ENCODE measurements around the gene MYRIP. TPM values are rescaled to one million over a fixed set of nuclear protein-coding genes. Genes with fewer than 3 reads are reported as not detected.
"Not testable (repeated sequence)": the region's sequence is repeated elsewhere in the genome, so short reads cannot be mapped to it uniquely, and the experiment has no call there.

MYRIP gene
- total RNA-seq, 1 donor from 2014 or later, result not detected

DNA sequence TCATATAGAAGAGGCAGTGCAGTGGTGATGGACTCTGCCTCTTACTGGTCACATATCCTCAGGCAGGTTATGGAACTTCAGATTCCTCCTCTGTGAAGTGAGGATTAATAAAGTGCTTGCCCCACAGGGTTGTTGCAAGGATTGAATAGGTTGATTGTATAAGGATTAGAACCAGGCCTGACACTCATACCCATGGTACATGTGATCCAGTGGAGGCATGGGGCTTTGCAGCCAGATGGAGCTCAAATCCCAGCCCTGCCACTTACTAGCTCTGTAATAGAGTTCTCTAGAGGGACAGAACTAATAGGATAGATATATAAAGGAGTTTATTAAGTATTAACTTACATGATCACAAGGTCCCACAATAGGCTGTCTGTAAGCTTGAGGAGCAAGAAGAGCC lies 315.5 kb downstream of the MYRIP start:
- Mint-ChIP-seq H3K4me1 (ENCODE audit: low read depth) (no peaks in the 10 kb centered on the region), H3K4me3 (no peak overlapping the region), H3K9me3 (no peaks in the 10 kb centered on the region), H3K27ac (no peak overlapping the region), H3K27me3 (ENCODE audit: insufficient read depth) (no peaks in the 10 kb centered on the region), H3K36me3 (ENCODE audit: low read depth) (no peaks in the 10 kb centered on the region)
- intact Hi-C loops (cut with micrococcal nuclease), result no loop called here
- no peak for DNase-seq (ENCODE audit: low spot score)

GRCh38 chr3:40128166-40128565 lies 318.8 kb downstream of the MYRIP start:
- intact Hi-C loops (cut with micrococcal nuclease), result no loop called here
- Mint-ChIP-seq H3K9me3 (no peaks in the 10 kb centered on the region), H3K4me1 (ENCODE audit: low read depth) (no peaks in the 10 kb centered on the region), H3K4me3 (no peak overlapping the region), H3K27ac (no peak overlapping the region), H3K27me3 (ENCODE audit: insufficient read depth) (no peaks in the 10 kb centered on the region), H3K36me3 (ENCODE audit: low read depth) (no peaks in the 10 kb centered on the region)
- no peak for DNase-seq (ENCODE audit: low spot score)

DNA sequence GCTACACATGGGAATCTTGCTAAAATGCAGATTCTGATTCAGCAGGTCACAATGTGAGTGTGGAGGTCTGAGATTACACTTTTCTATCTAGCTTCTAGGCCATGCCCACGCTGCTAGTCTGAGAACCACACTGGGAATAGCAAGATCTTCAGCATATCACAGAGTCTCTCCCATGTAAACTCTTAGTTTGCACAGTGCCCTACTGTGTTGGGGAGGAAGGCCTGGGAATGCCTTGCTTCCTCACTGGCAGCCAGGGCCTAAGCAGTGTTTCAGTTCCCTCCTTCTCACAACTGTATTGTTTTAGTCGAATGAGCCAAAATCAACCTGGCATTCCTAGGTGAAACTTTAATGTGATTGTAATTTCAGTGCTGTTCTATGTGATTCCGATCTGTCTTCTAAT lies 320.1 kb downstream of the MYRIP start:
- Mint-ChIP-seq H3K27me3 (ENCODE audit: insufficient read depth) (no peaks in the 10 kb centered on the region), H3K9me3 (no peaks in the 10 kb centered on the region), H3K36me3 (ENCODE audit: low read depth) (no peaks in the 10 kb centered on the region), H3K27ac (no peak overlapping the region), H3K4me1 (ENCODE audit: low read depth) (no peaks in the 10 kb centered on the region), H3K4me3 (no peak overlapping the region)
- no peak for DNase-seq (ENCODE audit: low spot score)
- intact Hi-C loops (cut with micrococcal nuclease), result no loop called here

GRCh38 chr3:40129981-40130380 lies 320.6 kb downstream of the MYRIP start:
- Mint-ChIP-seq H3K9me3 (no peaks in the 10 kb centered on the region), H3K4me3 (no peak overlapping the region), H3K36me3 (ENCODE audit: low read depth) (no peaks in the 10 kb centered on the region), H3K27ac (no peak overlapping the region), H3K4me1 (ENCODE audit: low read depth) (no peaks in the 10 kb centered on the region), H3K27me3 (ENCODE audit: insufficient read depth) (no peaks in the 10 kb centered on the region)
- intact Hi-C loops (cut with micrococcal nuclease), result no loop called here
- DNase-seq (ENCODE audit: low spot score), result no peak

DNA sequence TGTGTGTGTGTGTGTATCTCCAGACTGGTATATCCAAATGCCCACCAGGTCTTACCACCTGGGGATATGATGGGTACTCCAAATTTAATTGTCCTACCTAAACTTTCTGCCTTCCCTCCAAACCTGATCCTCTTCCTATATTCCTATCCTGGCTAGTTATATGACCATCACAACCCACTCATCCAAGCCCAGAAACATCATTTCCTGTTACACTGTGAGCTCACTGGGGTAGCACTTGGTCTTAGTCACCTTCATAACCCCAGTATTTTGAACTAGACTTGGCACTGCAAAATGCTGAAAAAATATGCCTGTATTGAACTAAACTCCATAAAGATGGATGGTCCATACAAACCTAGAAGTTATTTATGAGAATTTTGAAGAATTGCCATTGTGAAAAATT lies 321.3 kb downstream of the MYRIP start:
- Mint-ChIP-seq H3K9me3 (no peaks in the 10 kb centered on the region), H3K36me3 (ENCODE audit: low read depth) (no peaks in the 10 kb centered on the region), H3K27ac (no peak overlapping the region), H3K27me3 (ENCODE audit: insufficient read depth) (no peaks in the 10 kb centered on the region), H3K4me1 (ENCODE audit: low read depth) (no peaks in the 10 kb centered on the region), H3K4me3 (no peak overlapping the region)
- intact Hi-C loops (cut with micrococcal nuclease), result no loop called here
- no peak for DNase-seq (ENCODE audit: low spot score)

GRCh38 chr3:40133886-40134575 lies 324.6 kb downstream of the MYRIP start:
- intact Hi-C loops (cut with micrococcal nuclease); H3K9me3 Mint-ChIP-seq; H3K27me3 Mint-ChIP-seq (ENCODE audit: insufficient read depth): not testable (repeated sequence)

DNA sequence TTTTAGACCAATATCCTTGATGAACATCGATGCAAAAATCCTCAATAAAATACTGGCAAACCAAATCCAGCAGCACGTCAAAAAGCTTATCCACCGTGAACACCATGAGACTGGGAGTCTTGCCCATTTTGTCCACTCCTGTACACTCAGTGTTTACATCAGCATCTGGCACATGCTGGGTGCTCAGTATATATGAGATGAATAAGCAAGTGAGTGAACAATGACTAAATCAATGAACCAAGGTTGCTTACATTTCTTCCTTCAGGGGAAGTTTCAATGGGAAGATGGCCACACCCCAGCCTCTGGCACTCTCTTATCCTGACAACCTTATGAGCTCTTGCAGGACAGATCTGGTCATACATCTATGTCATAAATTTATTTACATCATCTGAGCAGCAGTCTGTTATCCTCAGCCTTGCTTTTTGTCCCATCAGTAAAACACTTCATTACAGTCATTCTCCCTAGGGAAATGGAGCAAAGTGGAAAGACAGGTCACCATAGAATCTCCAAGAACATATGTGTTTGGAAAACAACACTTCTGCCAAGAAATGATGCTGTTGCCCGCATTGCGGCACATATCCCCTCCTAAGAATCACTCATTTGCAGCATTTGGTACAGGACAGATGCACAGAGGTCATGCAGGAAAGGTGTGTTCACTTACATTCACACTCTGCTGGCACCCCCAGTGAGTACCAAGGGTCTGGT lies 328.3 kb downstream of the MYRIP start:
- Mint-ChIP-seq H3K9me3 (no peaks in the 10 kb centered on the region), H3K36me3 (ENCODE audit: low read depth) (no peaks in the 10 kb centered on the region), H3K4me1 (ENCODE audit: low read depth) (no peaks in the 10 kb centered on the region), H3K27ac (no peak overlapping the region), H3K4me3 (no peak overlapping the region), H3K27me3 (ENCODE audit: insufficient read depth) (peaks cover 3% of the 10 kb centered on the region)
- intact Hi-C loops (cut with micrococcal nuclease), result no loop called here
- DNase-seq (ENCODE audit: low spot score), result no peak

More at GRCh38 chr3:40133886-40134575, 324.6 kb downstream of the MYRIP start:
- H3K4me1 Mint-ChIP-seq (ENCODE audit: low read depth); DNase-seq (ENCODE audit: low spot score); H3K27ac Mint-ChIP-seq; H3K4me3 Mint-ChIP-seq; H3K36me3 Mint-ChIP-seq (ENCODE audit: low read depth): not testable (repeated sequence)

GRCh38 chr3:40143283-40144090 lies 334.1 kb downstream of the MYRIP start:
- H3K4me1 Mint-ChIP-seq (ENCODE audit: low read depth), result no peaks in the 10 kb centered on the region
- no peak overlapping the region for H3K27ac Mint-ChIP-seq
- no peaks in the 10 kb centered on the region for H3K9me3 Mint-ChIP-seq
- peaks cover 3% of the 10 kb centered on the region for H3K27me3 Mint-ChIP-seq (ENCODE audit: insufficient read depth)
- no peak overlapping the region for H3K4me3 Mint-ChIP-seq
- H3K36me3 Mint-ChIP-seq (ENCODE audit: low read depth), result no peaks in the 10 kb centered on the region
- intact Hi-C loops (cut with micrococcal nuclease), result no loop called here
- no peak for DNase-seq (ENCODE audit: low spot score)

DNA sequence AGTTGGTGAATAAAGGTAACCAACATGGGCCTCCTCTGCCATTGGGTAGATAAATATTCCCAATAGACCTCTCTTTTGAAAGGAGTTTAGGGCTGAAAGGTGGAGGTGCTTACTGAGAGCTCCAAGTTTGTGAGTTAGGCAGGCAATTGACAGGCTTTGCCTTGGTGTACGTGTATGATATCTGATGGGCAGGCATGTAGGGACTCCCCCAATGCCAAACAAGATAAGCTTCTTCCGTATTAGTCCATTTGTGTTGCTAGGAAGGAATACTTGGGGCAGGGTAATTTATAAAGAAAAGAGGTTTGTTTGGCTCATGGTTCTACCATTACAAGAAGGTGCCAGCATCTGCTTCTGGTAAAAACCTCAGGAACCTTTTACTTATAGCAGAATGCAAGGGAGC lies 339.4 kb downstream of the MYRIP start:
- no peak overlapping the region for H3K4me3 Mint-ChIP-seq
- no peak overlapping the region for H3K27ac Mint-ChIP-seq
- no peak for DNase-seq (ENCODE audit: low spot score)
- intact Hi-C loops (cut with micrococcal nuclease), result no loop called here
- no peaks in the 10 kb centered on the region for H3K9me3 Mint-ChIP-seq
- H3K36me3 Mint-ChIP-seq (ENCODE audit: low read depth), result no peaks in the 10 kb centered on the region
- H3K27me3 Mint-ChIP-seq (ENCODE audit: insufficient read depth), result peaks cover 3% of the 10 kb centered on the region
- no peaks in the 10 kb centered on the region for H3K4me1 Mint-ChIP-seq (ENCODE audit: low read depth)

DNA sequence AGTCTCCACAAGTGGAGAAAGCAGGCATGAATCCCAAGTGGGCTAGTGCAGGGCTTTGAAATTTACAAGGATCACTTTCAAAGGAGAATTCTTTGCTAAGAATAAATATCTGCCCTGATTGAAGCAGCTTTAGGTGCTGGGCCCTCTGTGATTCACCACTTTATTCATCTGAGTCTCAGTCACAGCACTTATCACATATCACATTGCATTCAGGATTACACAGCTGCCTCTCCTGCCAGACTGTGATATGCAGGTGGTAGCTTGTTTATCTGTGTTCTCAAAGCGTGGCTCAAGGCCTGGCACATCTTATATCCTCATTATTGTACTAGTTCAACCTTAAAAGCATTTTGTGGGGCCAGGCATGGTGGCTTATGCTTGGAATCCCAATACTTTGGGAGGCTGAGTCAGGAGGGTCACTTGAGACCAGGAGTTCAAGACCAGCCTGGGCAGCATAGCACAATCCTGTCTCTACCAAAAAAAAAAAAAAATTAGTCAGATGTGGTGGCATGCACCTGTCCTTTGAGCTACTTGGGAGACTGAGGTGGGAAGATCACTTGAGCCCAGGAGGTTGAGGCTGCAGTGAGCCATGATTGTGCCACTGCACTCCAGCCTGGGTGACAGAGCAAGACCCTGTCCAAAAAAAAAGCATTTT lies 343.2 kb downstream of the MYRIP start:
- no peaks in the 10 kb centered on the region for H3K27me3 Mint-ChIP-seq (ENCODE audit: insufficient read depth)
- no peak overlapping the region for H3K27ac Mint-ChIP-seq
- no peaks in the 10 kb centered on the region for H3K36me3 Mint-ChIP-seq (ENCODE audit: low read depth)
- no peaks in the 10 kb centered on the region for H3K4me1 Mint-ChIP-seq (ENCODE audit: low read depth)
- no peaks in the 10 kb centered on the region for H3K9me3 Mint-ChIP-seq
- H3K4me3 Mint-ChIP-seq, result no peak overlapping the region
- DNase-seq (ENCODE audit: low spot score), result no peak
- intact Hi-C loops (cut with micrococcal nuclease), result no loop called here

DNA sequence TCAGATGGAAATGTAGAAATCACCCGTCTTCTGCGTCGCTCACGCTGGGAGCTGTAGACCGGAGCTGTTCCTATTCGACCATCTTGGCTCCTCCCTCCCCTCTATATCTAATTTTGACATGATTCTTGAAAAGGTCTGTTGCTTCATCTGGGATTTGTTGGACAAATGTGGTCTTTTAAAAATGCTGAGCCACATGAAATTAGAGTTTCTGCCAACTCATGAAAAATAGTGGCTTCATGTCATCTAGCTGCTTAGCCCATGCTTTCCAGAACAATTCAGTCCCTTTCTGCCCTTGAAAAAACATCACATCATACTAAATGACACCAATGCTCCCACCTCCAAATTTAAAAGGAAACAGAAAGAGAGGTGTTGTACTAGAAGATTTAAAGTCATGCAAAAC lies 351.5 kb downstream of the MYRIP start:
- no peak overlapping the region for H3K4me3 Mint-ChIP-seq
- intact Hi-C loops (cut with micrococcal nuclease), result no loop called here
- H3K36me3 Mint-ChIP-seq (ENCODE audit: low read depth), result no peaks in the 10 kb centered on the region
- DNase-seq (ENCODE audit: low spot score), result no peak
- no peaks in the 10 kb centered on the region for H3K27me3 Mint-ChIP-seq (ENCODE audit: insufficient read depth)
- H3K27ac Mint-ChIP-seq, result no peak overlapping the region
- peaks cover 3% of the 10 kb centered on the region for H3K9me3 Mint-ChIP-seq
- H3K4me1 Mint-ChIP-seq (ENCODE audit: low read depth), result no peaks in the 10 kb centered on the region

- peaks cover 3% of the 10 kb centered on the region for H3K9me3 Mint-ChIP-seq
- H3K27me3 Mint-ChIP-seq (ENCODE audit: insufficient read depth), result no peaks in the 10 kb centered on the region
- H3K4me1 Mint-ChIP-seq (ENCODE audit: low read depth), result no peaks in the 10 kb centered on the region
- DNase-seq (ENCODE audit: low spot score), result no peak
- no peaks in the 10 kb centered on the region for H3K36me3 Mint-ChIP-seq (ENCODE audit: low read depth)
- H3K27ac Mint-ChIP-seq, result no peak overlapping the region
- H3K4me3 Mint-ChIP-seq, result no peak overlapping the region
- intact Hi-C loops (cut with micrococcal nuclease), result no loop called here
Observed at GRCh38 chr3:40162616-40163015, 353.2 kb downstream of the MYRIP start.

GRCh38 chr3:40166997-40167396 lies 357.6 kb downstream of the MYRIP start:
- H3K4me1 Mint-ChIP-seq (ENCODE audit: low read depth), result no peaks in the 10 kb centered on the region
- no peak overlapping the region for H3K27ac Mint-ChIP-seq
- no peaks in the 10 kb centered on the region for H3K27me3 Mint-ChIP-seq (ENCODE audit: insufficient read depth)
- intact Hi-C loops (cut with micrococcal nuclease), result no loop called here
- H3K4me3 Mint-ChIP-seq, result no peak overlapping the region
- no peaks in the 10 kb centered on the region for H3K36me3 Mint-ChIP-seq (ENCODE audit: low read depth)
- no peak for DNase-seq (ENCODE audit: low spot score)
- H3K9me3 Mint-ChIP-seq, result no peaks in the 10 kb centered on the region
